Activated B cell treated with CpG ODN at 0.5 μM for 24 hours (primary cell): ENCODE data around the gene CYP2J2. TPM values are rescaled to one million over a fixed set of nuclear protein-coding genes. Genes with fewer than 3 reads are reported as not detected.

ENCODE experiments used
- ATAC-seq: fragments of 200-7000 bp; cut with Tn5 transposase; one replicate; pipeline ENCODE4 v1.10.0; 2021; ENCODE audit warnings: low read depth, mild to moderate bottlenecking, moderate library complexity
- CTCF ChIA-PET: fragments of 350-600 bp; sonication (Branson Sonifier 250); formaldehyde crosslinking; loops from one replicate; lab custom pipeline; 2021; ENCODE audit warnings: antibody characterized with exemption; lab: Charles Lee
- POLR2A ChIA-PET: fragments of 350-600 bp; sonication (Branson Sonifier 250); formaldehyde crosslinking; loops from one replicate; lab custom pipeline; 2021; ENCODE audit warnings: antibody characterized with exemption; lab: Charles Lee
- DNase-seq: peaks from one replicate; pipeline ENCODE4 v3.0.0; 2022
- H3K27ac Mint-ChIP-seq: one replicate; pipeline ENCODE4 v1.8.0; 2020; ENCODE audit warnings: mixed read lengths
- H3K27me3 Mint-ChIP-seq: one replicate; pipeline ENCODE4 v1.8.0; 2021; ENCODE audit warnings: mixed read lengths
- H3K36me3 Mint-ChIP-seq: one replicate; pipeline ENCODE4 v1.8.0; 2021; ENCODE audit warnings: low read depth, mixed read lengths
- H3K4me1 Mint-ChIP-seq: one replicate; pipeline ENCODE4 v1.8.0; 2021; ENCODE audit warnings: mixed read lengths
- H3K4me3 Mint-ChIP-seq: one replicate; pipeline ENCODE4 v1.8.0; 2020; ENCODE audit warnings: mild to moderate bottlenecking, mixed read lengths
- H3K9me3 Mint-ChIP-seq: one replicate; pipeline ENCODE4 v1.8.0; 2020; ENCODE audit warnings: mixed read lengths
- CTCF ChIP-seq: fragments of 200-600 bp; IDR thresholded peaks from one replicate; pipeline ENCODE4 v1.8.0; 2022; ENCODE audit warnings: antibody characterized with exemption, mild to moderate bottlenecking
- intact Hi-C: fragments of 100-400 bp; cut with micrococcal nuclease; formaldehyde crosslinking; loops from one replicate; pipeline ENCODE4 v1.15.1; 2024
- total RNA-seq: library from RNA; stranded (reverse); gene quantifications from 2 replicates; pipeline ENCODE4 v1.2.3, GENCODE V29; 2022

The CYP2J2 gene
- total RNA-seq, 1 donor from 2014 or later, result 0.24 TPM

DNA sequence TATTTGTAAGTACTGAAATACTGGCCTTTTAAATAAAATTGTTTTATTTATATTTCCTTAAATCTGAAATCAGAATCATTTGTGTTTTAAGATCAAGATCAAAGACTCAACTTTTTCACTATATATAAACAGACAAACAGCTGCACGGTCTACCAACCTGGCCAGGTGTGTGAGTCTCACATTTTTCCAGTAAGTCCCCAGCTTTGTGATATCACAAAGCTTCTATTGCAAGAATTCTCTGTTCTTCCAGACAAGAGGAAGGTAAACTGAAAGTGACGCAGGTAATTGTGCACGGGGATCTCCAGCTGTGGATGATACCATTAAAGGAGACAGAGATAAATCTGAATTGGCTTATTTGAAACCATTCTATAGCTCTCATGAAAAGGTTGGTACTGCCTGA, 41.2 kb upstream of the CYP2J2 start:
- H3K4me1 Mint-ChIP-seq, result peaks cover 2% of the 10 kb centered on the region
- no peak overlapping the region for H3K4me3 Mint-ChIP-seq
- TF ChIP-seq CTCF, result no peak
- H3K27ac Mint-ChIP-seq, result no peak overlapping the region
- DNase-seq (no peak), ATAC-seq (no peak)
- ChIA-PET POLR2A (no interaction called here), CTCF (interaction anchor here (1.0 to 2.3 kb wide), 3 partner anchors 8 to 20 kb away, joined by 3 to 8 read pairs (median 6); no protein-coding TSS in a partner anchor)
- H3K9me3 Mint-ChIP-seq, result no peaks in the 10 kb centered on the region
- H3K27me3 Mint-ChIP-seq, result peaks cover 8% of the 10 kb centered on the region
- intact Hi-C loops, result no loop called here
- H3K36me3 Mint-ChIP-seq, result no peaks in the 10 kb centered on the region

DNA sequence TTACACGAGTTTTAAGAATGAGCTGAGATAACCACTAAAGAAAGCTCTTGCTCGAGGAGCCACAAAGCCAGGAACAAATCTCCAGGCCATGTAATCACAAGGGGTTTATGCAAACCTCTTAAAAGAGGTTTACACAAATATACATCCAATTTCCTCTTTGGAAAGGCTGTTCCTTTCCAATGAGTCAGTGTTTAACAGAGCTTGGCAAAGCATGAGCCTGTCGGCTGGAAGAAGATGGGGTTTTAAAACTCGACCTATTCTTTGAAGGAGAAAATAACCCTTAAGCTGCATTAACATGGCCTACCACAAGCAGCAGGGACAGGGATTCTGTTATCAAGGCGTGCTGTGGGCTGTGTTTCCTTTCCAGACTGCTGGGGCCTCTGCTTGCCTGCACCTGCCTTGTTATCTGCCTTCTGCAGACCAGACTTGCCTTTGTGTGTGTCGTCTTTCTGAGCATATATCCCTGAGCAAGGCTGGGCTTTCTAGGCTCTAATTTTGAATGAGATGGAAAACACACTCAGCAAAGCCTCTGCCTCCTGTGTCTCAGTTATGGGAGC, 40.6 kb upstream of the CYP2J2 start:
- Mint-ChIP-seq H3K4me3 (no peak overlapping the region), H3K27ac (no peak overlapping the region), H3K9me3 (no peaks in the 10 kb centered on the region), H3K4me1 (peaks cover 2% of the 10 kb centered on the region), H3K36me3 (no peaks in the 10 kb centered on the region), H3K27me3 (peaks cover 8% of the 10 kb centered on the region)
- ChIA-PET POLR2A (no interaction called here), CTCF (interaction anchor here (1.0 to 2.3 kb wide), 3 partner anchors 9 to 20 kb away, joined by 3 to 8 read pairs (median 6); no protein-coding TSS in a partner anchor)
- intact Hi-C loops, result no loop called here
- ATAC-seq (no peak), DNase-seq (no peak)
- no peak for TF ChIP-seq CTCF

- intact Hi-C loops, result no loop called here
- Mint-ChIP-seq H3K9me3 (no peaks in the 10 kb centered on the region), H3K4me1 (no peaks in the 10 kb centered on the region), H3K27me3 (peaks cover 2% of the 10 kb centered on the region), H3K36me3 (no peaks in the 10 kb centered on the region), H3K4me3 (no peak overlapping the region), H3K27ac (no peak overlapping the region)
- no peak for TF ChIP-seq CTCF
- DNase-seq (no peak), ATAC-seq (no peak)
- POLR2A ChIA-PET, result interaction anchor here (0.7 kb wide), 1 partner anchor 1160 kb away, joined by 4 read pairs; no protein-coding TSS in a partner anchor
- CTCF ChIA-PET, result no interaction called here
Observed at GRCh38 chr1:59952065-59952464, 25.5 kb upstream of the CYP2J2 start.

DNA sequence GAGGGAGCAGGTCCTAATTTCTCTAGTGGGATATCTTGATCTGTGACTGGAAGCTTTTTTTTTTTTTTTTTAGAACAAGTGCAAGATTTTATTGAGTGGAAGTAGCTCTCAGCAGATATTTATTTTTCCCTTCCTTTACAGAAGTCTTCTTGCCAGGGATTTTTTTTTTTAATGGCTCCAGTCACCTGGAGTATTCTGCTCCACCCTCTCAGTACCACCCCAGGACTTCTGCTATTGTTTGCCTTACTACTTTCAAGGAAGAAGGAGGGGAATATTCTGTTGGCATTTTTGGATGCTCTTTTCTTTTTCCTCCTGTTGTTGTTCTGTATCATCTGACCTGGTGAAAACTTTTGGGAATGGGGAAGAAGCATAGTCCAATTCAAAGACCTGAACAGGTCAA, 23.1 kb upstream of the CYP2J2 start:
- intact Hi-C loops, result loop anchor here (5.0 kb wide), 1 partner anchor 247 kb away; no protein-coding TSS in a partner anchor
- Mint-ChIP-seq H3K27me3 (peaks cover 2% of the 10 kb centered on the region), H3K36me3 (no peaks in the 10 kb centered on the region), H3K27ac (no peak overlapping the region), H3K4me3 (no peak overlapping the region), H3K4me1 (no peaks in the 10 kb centered on the region), H3K9me3 (no peaks in the 10 kb centered on the region)
- TF ChIP-seq CTCF, result no peak
- DNase-seq, result no peak
- CTCF ChIA-PET, result interaction anchor here (2.3 kb wide), 1 partner anchor 8 kb away, joined by 6 read pairs; no protein-coding TSS in a partner anchor
- POLR2A ChIA-PET, result no interaction called here
- no peak for ATAC-seq

DNA sequence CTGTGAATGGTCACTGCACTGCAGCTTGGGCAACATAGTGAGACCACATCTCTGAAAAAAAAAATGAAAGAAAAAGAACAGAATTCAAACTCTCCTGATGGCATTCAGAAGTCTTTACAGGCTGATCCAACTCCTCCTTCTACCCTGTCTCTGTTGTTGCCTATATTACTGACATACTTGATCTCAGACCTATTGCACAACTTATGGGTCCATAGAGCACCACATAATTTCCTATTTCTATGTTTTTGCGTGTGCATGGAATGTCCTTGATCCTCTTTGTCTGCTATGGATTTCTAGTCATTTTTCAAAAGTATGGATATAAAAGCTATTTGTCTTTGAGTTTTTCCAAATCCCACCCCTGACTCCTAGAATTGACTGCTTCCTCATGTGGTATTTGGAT, 22.4 kb upstream of the CYP2J2 start:
- intact Hi-C loops, result loop anchor here (5.0 kb wide), 1 partner anchor 247 kb away; no protein-coding TSS in a partner anchor
- Mint-ChIP-seq H3K9me3 (no peaks in the 10 kb centered on the region), H3K27me3 (peaks cover 2% of the 10 kb centered on the region), H3K27ac (no peak overlapping the region), H3K4me3 (no peak overlapping the region), H3K4me1 (no peaks in the 10 kb centered on the region), H3K36me3 (no peaks in the 10 kb centered on the region)
- ATAC-seq (no peak), DNase-seq (no peak)
- ChIA-PET CTCF (interaction anchor here (2.3 kb wide), 1 partner anchor 7 kb away, joined by 6 read pairs; no protein-coding TSS in a partner anchor), POLR2A (no interaction called here)
- TF ChIP-seq CTCF, result no peak
